Raji (cell line): Measurements from ENCODE around the gene SHISA7.

Experiments used
- POLR2A ChIP-seq: IDR thresholded peaks from 2 replicates; pipeline ENCODE4 v1.6.1; 2011; ENCODE audit warnings: low read depth, low read length, control low read depth; ENCODE audit not compliant: insufficient read depth

The SHISA7 gene

DNA sequence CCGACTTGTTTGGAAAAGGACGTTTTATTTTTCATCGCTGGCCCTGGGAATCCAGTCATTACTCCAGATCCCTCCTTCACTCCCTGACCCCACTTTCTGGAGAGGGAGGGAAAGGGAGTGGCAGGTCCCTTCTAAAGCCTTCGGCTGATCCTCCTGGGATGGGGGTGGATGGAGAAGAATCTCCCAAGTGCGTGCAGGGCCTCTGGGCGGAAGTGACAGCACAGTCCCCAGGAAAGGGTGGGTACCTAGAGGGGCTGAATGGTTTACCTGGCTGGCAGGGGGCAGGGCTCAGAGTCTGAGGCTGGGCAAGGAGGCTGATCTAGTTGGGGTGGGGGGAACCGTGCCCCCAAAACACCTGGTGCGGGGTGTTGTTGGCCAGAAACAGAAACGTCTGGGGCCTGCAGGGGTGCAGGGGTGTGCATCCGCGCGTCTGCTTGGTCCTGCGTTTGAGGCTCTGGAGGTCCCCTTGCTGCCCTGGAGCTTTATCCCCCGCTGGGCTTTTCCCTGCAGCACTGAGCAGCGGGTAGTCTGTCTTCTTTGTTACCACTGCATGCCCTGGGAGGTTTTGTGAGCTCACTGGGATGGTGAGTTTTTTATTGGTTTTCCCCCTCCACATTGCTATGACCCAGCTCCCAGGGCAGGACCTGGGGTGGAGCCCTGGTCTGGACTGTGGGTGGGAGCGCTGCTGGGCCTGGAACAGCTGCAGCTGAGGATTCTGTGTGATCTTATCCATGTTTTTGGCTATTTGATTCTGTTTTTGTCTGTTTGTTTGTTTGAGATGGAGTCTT, 30.3 kb upstream of the SHISA7 start:
- no peak for TF ChIP-seq POLR2A

- TF ChIP-seq POLR2A = no peak
These were observed 29.4 kb upstream of the SHISA7 start for GRCh38 chr19:55472463-55472862.

DNA sequence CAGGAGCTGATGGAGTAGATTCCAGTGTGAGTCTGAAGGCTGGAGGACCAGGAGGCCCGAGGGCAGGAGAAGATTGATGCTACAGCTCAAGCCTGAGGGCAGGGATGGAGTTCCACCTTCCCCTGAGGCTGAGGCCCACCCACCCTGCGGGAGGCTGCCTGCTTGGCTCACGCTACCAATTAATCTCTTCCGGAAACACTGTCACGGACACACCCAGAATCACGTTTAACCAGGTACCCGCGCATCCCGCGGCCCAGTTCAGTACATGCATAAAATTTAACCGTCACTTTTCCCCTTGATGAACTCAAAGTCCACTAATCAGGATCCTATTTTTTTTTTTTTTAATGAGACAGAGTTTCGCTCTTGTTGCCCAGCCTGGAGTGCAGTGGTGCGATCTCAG, 28.2 kb upstream of the SHISA7 start:
- TF ChIP-seq POLR2A = no peak

GRCh38 chr19:55468054-55468393, 24.9 kb upstream of the SHISA7 start:
- TF ChIP-seq POLR2A = no peak

GRCh38 chr19:55467236-55468053, 24.3 kb upstream of the SHISA7 start:
- no peak for TF ChIP-seq POLR2A

- TF ChIP-seq POLR2A = no peak
These were observed 23.1 kb upstream of the SHISA7 start for GRCh38 chr19:55466241-55466614.

GRCh38 chr19:55465460-55466240, 22.6 kb upstream of the SHISA7 start:
- TF ChIP-seq POLR2A = no peak

DNA sequence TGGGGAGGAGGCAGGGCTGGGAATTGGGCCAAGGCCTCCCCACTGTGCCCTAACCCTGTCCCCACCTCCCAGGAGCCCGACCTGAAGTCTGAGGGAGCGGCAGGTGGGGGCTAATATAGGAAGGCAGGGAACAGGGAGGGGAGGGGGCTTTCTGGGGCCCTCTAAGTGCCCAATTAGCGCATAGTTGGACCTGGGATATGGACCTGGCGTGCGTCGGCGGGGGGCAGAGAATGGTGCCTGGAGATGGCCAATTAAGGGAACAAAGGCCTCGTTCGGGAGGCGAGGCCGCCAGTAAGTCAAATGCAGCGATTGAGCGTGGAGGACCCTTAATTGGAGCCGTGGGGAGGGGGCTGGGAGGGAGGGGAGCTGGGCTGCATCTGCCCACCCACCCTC, 21.6 kb upstream of the SHISA7 start, which contains the start of gene C19orf85:
TSS of gene C19orf85 (minus strand) at position 90 of the 393 bp plus-strand sequence. CDS start 197 bp downstream, outside the sequence.
- TF ChIP-seq POLR2A = no peak

DNA sequence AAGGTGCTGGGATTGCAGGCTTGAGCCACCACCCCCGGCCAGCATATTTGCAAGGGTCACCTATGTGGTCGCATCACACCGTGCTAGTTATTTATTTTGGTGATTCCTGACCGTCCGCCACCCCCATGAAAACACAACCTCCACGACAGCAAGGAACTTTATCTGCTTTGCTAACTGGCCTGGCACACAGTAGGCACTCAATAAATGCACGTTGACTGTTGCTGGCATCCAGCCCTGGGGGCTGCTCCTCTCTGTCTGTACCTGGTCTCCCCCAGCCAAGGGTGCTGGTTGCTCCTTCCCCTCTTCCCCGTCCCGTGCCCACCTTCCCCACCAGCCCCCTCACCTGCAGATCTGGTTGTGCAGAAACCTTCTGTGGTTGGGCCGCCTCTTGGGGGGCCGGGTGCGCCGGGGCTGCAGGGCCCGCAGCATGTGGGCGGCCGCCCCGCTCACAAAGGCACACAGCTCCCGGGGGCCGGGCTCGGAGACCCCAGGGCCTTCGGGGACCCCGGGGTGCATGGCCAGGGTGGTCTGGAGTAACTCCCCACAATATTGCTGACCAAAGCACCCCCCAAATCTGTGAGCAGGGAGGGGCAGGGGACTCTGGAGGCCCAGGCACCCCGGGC, 21.1 kb upstream of the SHISA7 start:
- TF ChIP-seq POLR2A = no peak

DNA sequence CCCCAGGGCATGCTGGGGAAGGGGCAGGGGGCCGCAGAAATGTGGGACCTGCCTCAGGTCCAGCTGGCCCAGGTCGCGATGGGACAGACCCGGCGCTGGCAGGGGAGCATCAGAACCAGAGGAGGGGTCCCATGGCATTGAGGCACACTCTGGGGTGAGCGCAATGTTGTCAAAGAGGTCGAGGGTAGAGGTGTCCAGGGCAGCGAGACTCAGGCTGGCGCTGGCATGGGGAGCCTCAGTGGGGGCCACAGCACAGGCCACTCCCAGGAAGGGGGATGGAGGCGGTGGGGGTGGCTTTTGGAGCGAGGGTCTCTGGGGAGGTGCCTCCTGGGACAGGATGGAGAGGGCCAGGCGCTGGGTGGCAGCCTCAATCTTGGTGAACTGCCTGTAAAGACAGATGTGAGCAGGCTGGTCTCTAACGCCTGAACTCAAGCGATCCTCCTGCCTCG, 20.5 kb upstream of the SHISA7 start:
- TF ChIP-seq POLR2A = no peak

- TF ChIP-seq POLR2A = no peak
These were observed 19.6 kb upstream of the SHISA7 start for GRCh38 chr19:55462722-55463121.

- peak; percentile 59 for TF ChIP-seq POLR2A
These were observed 19.0 kb upstream of the SHISA7 start for GRCh38 chr19:55461974-55462626.

GRCh38 chr19:55461259-55461973, 18.3 kb upstream of the SHISA7 start, which contains the start of gene ISOC2:
ISOC2 (minus strand) TSS chr19:55461642; CDS start chr19:55456486, 5,156 bp downstream.
- TF ChIP-seq POLR2A = peak; percentile 71
